Liver (tissue), 9 donors: Measurements from ENCODE around the gene FNBP1L. TPM values are rescaled to one million over a fixed set of nuclear protein-coding genes. Genes with fewer than 3 reads are reported as not detected.

Experiments
- DNase-seq: peaks from one replicate; pipeline ENCODE4 v3.0.0-alpha.2; 2017; ENCODE audit warnings: low spot score
- H3K27ac ChIP-seq, 2 donors: one replicate each; pipeline ENCODE4 v1.7.0; 2013; ENCODE audit warnings: inconsistent platforms in 2 of 2, low read length in 2 of 2, control low read depth in 1 of 2, low read depth in 1 of 2, mild to moderate bottlenecking in 1 of 2
- H3K27me3 ChIP-seq, 4 donors: one replicate each; pipeline versions ENCODE4 v1.6.1 to v1.7.0; 2013; ENCODE audit warnings: low read length in 3 of 4, inconsistent platforms in 1 of 4, mild to moderate bottlenecking in 1 of 4, moderate library complexity in 1 of 4; ENCODE audit not compliant: control insufficient read depth in 4 of 4, insufficient read depth in 4 of 4
- H3K36me3 ChIP-seq, 4 donors: one replicate each; pipeline versions ENCODE4 v1.6.1 to v1.7.0; 2013; ENCODE audit warnings: low read length in 3 of 4, mild to moderate bottlenecking in 3 of 4, low read depth in 1 of 4, moderate library complexity in 1 of 4; ENCODE audit not compliant: control insufficient read depth in 4 of 4, insufficient read depth in 3 of 4
- H3K4me1 ChIP-seq, 4 donors: one replicate each; pipeline versions ENCODE4 v1.6.1 to v1.7.0; 2013; ENCODE audit warnings: low read length in 3 of 4, mild to moderate bottlenecking in 3 of 4, moderate library complexity in 1 of 4; ENCODE audit not compliant: control insufficient read depth in 4 of 4, insufficient read depth in 4 of 4
- H3K4me3 ChIP-seq, 3 donors: one replicate each; pipeline versions ENCODE4 v1.6.1 to v1.7.0; 2013; ENCODE audit warnings: low read length in 3 of 3, control low read depth in 1 of 3, low read depth in 1 of 3, mild to moderate bottlenecking in 1 of 3
- H3K9ac ChIP-seq, 2 donors: one replicate each; pipeline ENCODE4 v1.7.0; 2013; ENCODE audit warnings: low read length in 2 of 2, mild to moderate bottlenecking in 2 of 2, moderate library complexity in 2 of 2, control low read depth in 1 of 2, low read depth in 1 of 2
- H3K9me3 ChIP-seq, 4 donors: one replicate each; pipeline versions ENCODE4 v1.6.1 to v1.7.0; 2013; ENCODE audit warnings: low read length in 3 of 4; ENCODE audit not compliant: control insufficient read depth in 4 of 4
- EGR1 ChIP-seq, 2 donors: IDR thresholded peaks; 2 replicates each; pipeline ENCODE4 v1.6.1; 2016 to 2018; ENCODE audit warnings: antibody characterized with exemption in 2 of 2, low read depth in 2 of 2
- FOXA1 ChIP-seq: IDR thresholded peaks from 2 replicates; pipeline ENCODE4 v1.6.1; 2016; ENCODE audit warnings: antibody characterized with exemption
- FOXA2 ChIP-seq: IDR thresholded peaks from 2 replicates; pipeline ENCODE4 v1.6.1; 2016; ENCODE audit warnings: antibody characterized with exemption
- GABPA ChIP-seq, 2 donors: IDR thresholded peaks in 1 of 2; conservative IDR thresholded peaks in 1 of 2; 2 replicates each; pipeline ENCODE4 v1.6.1; 2016; ENCODE audit warnings: antibody characterized with exemption in 2 of 2, mild to moderate bottlenecking in 1 of 2, moderate library complexity in 1 of 2
- HNF4A ChIP-seq, 2 donors: conservative IDR thresholded peaks; 2 replicates each; pipeline ENCODE4 v1.6.1; 2016; ENCODE audit warnings: antibody characterized with exemption in 2 of 2, mild to moderate bottlenecking in 2 of 2
- HNF4G ChIP-seq: IDR thresholded peaks from 2 replicates; pipeline ENCODE4 v1.6.1; 2016; ENCODE audit warnings: antibody characterized with exemption
- JUND ChIP-seq, 2 donors: IDR thresholded peaks; 2 replicates each; pipeline ENCODE4 v1.6.1; 2016; ENCODE audit warnings: antibody characterized with exemption in 2 of 2
- NR2F2 ChIP-seq: IDR thresholded peaks from 2 replicates; pipeline ENCODE4 v1.6.1; 2016; ENCODE audit warnings: antibody characterized with exemption
- RAD21 ChIP-seq, 2 donors: IDR thresholded peaks; 2 replicates each; pipeline ENCODE4 v1.6.1; 2016; ENCODE audit warnings: antibody characterized with exemption in 2 of 2, mild to moderate bottlenecking in 2 of 2
- RXRA ChIP-seq, 2 donors: IDR thresholded peaks; 2 replicates each; pipeline ENCODE4 v1.6.1; 2017 to 2018; ENCODE audit warnings: antibody characterized with exemption in 2 of 2, mild to moderate bottlenecking in 1 of 2
- SP1 ChIP-seq: IDR thresholded peaks from 2 replicates; pipeline ENCODE4 v1.6.1; 2018; ENCODE audit warnings: antibody characterized with exemption, mild to moderate bottlenecking
- TAF1 ChIP-seq: conservative IDR thresholded peaks from 2 replicates; pipeline ENCODE4 v1.6.1; 2016; ENCODE audit warnings: antibody characterized with exemption, mild to moderate bottlenecking
- ZBTB33 ChIP-seq: IDR thresholded peaks from 2 replicates; pipeline ENCODE4 v1.6.1; 2016; ENCODE audit warnings: antibody characterized with exemption
- WGBS: extraction: QIAGEN DNeasy Blood & Tissue Kit; methylation state at CpG from one replicate; pipeline ENCODE4 v1.1.7; 2013; 5-methylcytosine and 5-hydroxymethylcytosine counted together
- polyA plus RNA-seq, 2 donors: library from polyadenylated mRNA; stranded (reverse) in 1 of 2; unstranded in 1 of 2; fragments of 200-250 nt in 1 of 2; fragments of >200 nt in 1 of 2; fragmentation: Nextera tagmentation in 1 of 2; extraction: Ambion mirVana in 1 of 2; gene quantifications; one replicate each; pipeline versions ENCODE4 v1.2.1 to v1.2.3, GENCODE V29; 2013 to 2015
- total RNA-seq, 2 donors: library from RNA; depleted of rRNA; stranded (reverse); fragments of >200 nt; gene quantifications; one replicate each; pipeline ENCODE4 v1.2.3, GENCODE V29; 2014
- TF ChIP-seq, protein P1 (sequence below): IDR thresholded peaks from 2 replicates; pipeline ENCODE4 v1.6.1; 2016; ENCODE audit warnings: antibody characterized with exemption
- TF ChIP-seq, protein P2 (sequence below): fragments of 150-350 bp; IDR thresholded peaks from 2 replicates; pipeline ENCODE4 v1.5.1; 2017; ENCODE audit warnings: improper control_type of control experiment, low read depth, low read length; ENCODE audit not compliant: missing input control
- TF ChIP-seq, protein P3 (sequence below): IDR thresholded peaks from 2 replicates; pipeline ENCODE4 v1.6.1; 2016; ENCODE audit warnings: antibody characterized with exemption
- donor health status: healthy.
- donor health status: healthy.
- donor health status: healthy.
- donor health status: healthy.
- donor health status: healthy.

FNBP1L gene
- total and polyA plus RNA-seq, 4 donors, result 5.3 to 13.5 (median 8.9) TPM

- TF ChIP-seq EGR1 (IDR thresholded peaks at IDR 0.05; ENCODE audit: low read depth in 2 of 2) (no peak), ZBTB33 (no peak), SP1 (no peak), TAF1 (no peak), RAD21 (IDR thresholded peaks at IDR 0.05) (no peak), NR2F2 (no peak), FOXA1 (no peak), HNF4A (conservative IDR thresholded peaks at IDR 0.05) (no peak), RXRA (IDR thresholded peaks at IDR 0.05) (no peak), GABPA (IDR thresholded peaks at IDR 0.05 in 1 of 2, conservative IDR thresholded peaks at IDR 0.05 in 1 of 2) (no peak), HNF4G (no peak), FOXA2 (no peak)
- TF ChIP-seq, protein P1, sequence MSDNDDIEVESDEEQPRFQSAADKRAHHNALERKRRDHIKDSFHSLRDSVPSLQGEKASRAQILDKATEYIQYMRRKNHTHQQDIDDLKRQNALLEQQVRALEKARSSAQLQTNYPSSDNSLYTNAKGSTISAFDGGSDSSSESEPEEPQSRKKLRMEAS, result no peak
- TF ChIP-seq, protein P2, sequence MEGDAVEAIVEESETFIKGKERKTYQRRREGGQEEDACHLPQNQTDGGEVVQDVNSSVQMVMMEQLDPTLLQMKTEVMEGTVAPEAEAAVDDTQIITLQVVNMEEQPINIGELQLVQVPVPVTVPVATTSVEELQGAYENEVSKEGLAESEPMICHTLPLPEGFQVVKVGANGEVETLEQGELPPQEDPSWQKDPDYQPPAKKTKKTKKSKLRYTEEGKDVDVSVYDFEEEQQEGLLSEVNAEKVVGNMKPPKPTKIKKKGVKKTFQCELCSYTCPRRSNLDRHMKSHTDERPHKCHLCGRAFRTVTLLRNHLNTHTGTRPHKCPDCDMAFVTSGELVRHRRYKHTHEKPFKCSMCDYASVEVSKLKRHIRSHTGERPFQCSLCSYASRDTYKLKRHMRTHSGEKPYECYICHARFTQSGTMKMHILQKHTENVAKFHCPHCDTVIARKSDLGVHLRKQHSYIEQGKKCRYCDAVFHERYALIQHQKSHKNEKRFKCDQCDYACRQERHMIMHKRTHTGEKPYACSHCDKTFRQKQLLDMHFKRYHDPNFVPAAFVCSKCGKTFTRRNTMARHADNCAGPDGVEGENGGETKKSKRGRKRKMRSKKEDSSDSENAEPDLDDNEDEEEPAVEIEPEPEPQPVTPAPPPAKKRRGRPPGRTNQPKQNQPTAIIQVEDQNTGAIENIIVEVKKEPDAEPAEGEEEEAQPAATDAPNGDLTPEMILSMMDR, result no peak
- Histone ChIP-seq H3K4me1 (peaks cover 1 to 47% (median 25%) of the 10 kb centered on the region in 4 donors), H3K4me3 (no peak overlapping the region), H3K36me3 (no peaks in the 10 kb centered on the region), H3K27ac (no peak overlapping the region), H3K9ac (no peak overlapping the region), H3K27me3 (no peaks in the 10 kb centered on the region), H3K9me3 (no peaks in the 10 kb centered on the region)
- DNase-seq, result no peak
- WGBS, result 68% methylated on average over 2 of the region's 2 CpGs
These were observed 147.3 kb downstream of the FNBP1L start for GRCh38 chr1:93595266-93595665.

- Histone ChIP-seq H3K9me3 (no peaks in the 10 kb centered on the region), H3K4me1 (peaks cover 1 to 51% (median 27%) of the 10 kb centered on the region in 4 donors), H3K4me3 (no peak overlapping the region), H3K27me3 (no peaks in the 10 kb centered on the region), H3K9ac (no peak overlapping the region), H3K27ac (no peak overlapping the region), H3K36me3 (no peaks in the 10 kb centered on the region)
- TF ChIP-seq, protein P3, sequence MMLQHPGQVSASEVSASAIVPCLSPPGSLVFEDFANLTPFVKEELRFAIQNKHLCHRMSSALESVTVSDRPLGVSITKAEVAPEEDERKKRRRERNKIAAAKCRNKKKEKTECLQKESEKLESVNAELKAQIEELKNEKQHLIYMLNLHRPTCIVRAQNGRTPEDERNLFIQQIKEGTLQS, result no peak
- TF ChIP-seq FOXA1 (no peak), NR2F2 (no peak), HNF4G (no peak), TAF1 (no peak), EGR1 (IDR thresholded peaks at IDR 0.05; ENCODE audit: low read depth in 2 of 2) (no peak), FOXA2 (no peak), GABPA (IDR thresholded peaks at IDR 0.05 in 1 of 2, conservative IDR thresholded peaks at IDR 0.05 in 1 of 2) (no peak), JUND (IDR thresholded peaks at IDR 0.05) (no peak), RAD21 (IDR thresholded peaks at IDR 0.05) (no peak)
- TF ChIP-seq, protein P1, result no peak
- no peak for DNase-seq
- 87% methylated on average over 4 of the region's 4 CpGs for WGBS
These were observed 147.8 kb downstream of the FNBP1L start for GRCh38 chr1:93595743-93596142.
